ENCODE data around the gene RTEL1. TPM values are rescaled to one million over a fixed set of nuclear protein-coding genes. Genes with fewer than 3 reads are reported as not detected.

RTEL1 gene
- total RNA-seq, 1 experiment from 2014 or later, result 58.0 TPM

DNA sequence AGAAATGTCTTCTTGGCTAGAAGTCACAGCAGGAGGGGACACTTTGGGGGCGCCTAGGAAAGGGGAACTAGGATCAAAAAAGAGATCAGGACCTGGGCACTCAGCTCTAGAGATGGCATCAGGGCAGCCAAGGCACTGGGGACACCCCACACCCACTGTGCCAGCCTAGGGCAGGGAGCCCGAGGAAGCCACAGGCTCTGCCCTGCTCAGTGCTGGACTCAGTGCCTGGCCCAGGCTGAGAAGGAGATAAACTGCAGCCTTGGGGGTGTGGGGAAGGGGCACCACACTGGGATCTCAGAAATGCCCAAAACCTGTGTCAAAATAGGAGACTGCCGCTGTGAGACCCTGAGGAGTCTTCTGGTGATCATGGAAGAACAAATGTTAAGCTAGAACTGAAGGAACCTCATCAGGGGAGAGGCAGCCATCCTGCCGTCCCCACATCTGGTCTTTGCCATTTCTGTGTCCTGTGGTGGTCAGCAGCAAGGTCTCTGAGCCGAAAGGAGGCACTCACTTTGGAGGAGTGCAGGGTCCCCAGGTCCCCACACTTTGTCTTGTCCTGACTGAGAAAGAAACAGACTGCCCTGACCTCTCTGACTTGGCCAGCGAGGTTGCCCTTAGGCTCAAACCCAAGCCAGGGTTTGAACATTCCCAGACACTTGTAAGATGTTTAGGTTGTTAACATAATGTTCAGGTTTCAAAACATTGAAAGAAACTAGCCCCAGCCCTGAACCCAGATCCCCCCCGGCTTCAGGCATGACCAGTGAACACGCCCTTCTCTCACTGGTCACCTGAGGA is 47.3 kb downstream of the RTEL1 start:
- H3K4me3 ChIP-seq (replicated peaks in 1 of 2; ENCODE audit: low read depth in 1 of 2, low read length in 2 of 2), result no peak overlapping the region
- intact Hi-C loops (cut with micrococcal nuclease), result loop anchor here (1.0 to 10.0 kb wide), 2 partner anchors 159 to 349 kb away; no protein-coding TSS in a partner anchor

More for the DNA sequence above, 47.3 kb downstream of the RTEL1 start:
- Histone ChIP-seq H3K9ac (ENCODE audit: low read length) (0 out of 2 replicates have a peak overlapping the region, but pooled peaks have one; percentile 96), H3K79me2 (ENCODE audit: insufficient read depth, low read length) (peaks cover 52% of the 10 kb centered on the region), H3K36me3 (ENCODE audit: control insufficient read depth in 1 of 2, insufficient read depth in 2 of 2, low read length in 2 of 2) (peaks cover 7 to 28% of the 10 kb centered on the region in 2 experiments; a peak in 3 of 4 replicates), H4K20me1 (ENCODE audit: insufficient read depth) (no peaks in the 10 kb centered on the region), H3K4me1 (ENCODE audit: control insufficient read depth in 1 of 2, insufficient read depth in 2 of 2, low read length in 2 of 2) (peaks cover 13 to 46% of the 10 kb centered on the region in 2 experiments), H3K4me2 (ENCODE audit: low read length) (peak overlapping the region; percentile 95), H3K9me2 (ENCODE audit: insufficient read depth) (no peaks in the 10 kb centered on the region), H3K27me3 (ENCODE audit: insufficient read depth, low read length) (no peaks in the 10 kb centered on the region), H3K27ac (ENCODE audit: low read depth, low read length) (0 out of 2 replicates have a peak overlapping the region, but pooled peaks have one; percentile 95), H2AFZ (ENCODE audit: low read depth, low read length, poor library complexity, severe bottlenecking) (no peak overlapping the region), H3K9me3 (ENCODE audit: control insufficient read depth in 1 of 2, insufficient read depth in 1 of 2, low read depth in 1 of 2, low read length in 2 of 2) (no peaks in the 10 kb centered on the region)
- DNase-seq (ENCODE audit: low read depth, low spot score), result no peak
- CTCF ChIA-PET, result no interaction called here
- ATAC-seq, result no peak
- POLR2A ChIA-PET, result interaction anchor here (1.4 kb wide), 1 partner anchor 31 kb away, joined by 4 read pairs; the partner anchor contains the start of gene LIME1
- RAD21 ChIA-PET (ENCODE audit: low non-redundant PET in 1 of 2, low total read pairs in 2 of 2, uncharacterized antibody in 2 of 2, unreplicated experiment in 2 of 2), result no interaction called here
- no TSS peak for BruUV-seq (replicated peaks)
- TF ChIP-seq ZFX (IDR thresholded peaks at IDR 0.05), result no peak
- TF ChIP-seq CBX3 (IDR thresholded peaks at IDR 0.05; ENCODE audit: low read depth), result no peak
- no peak for TF ChIP-seq POLR2AphosphoS5 (IDR thresholded peaks at IDR 0.05; ENCODE audit: low read depth, low read length)
- no peak for TF ChIP-seq JUND (IDR thresholded peaks at IDR 0.05)
- no peak for TF ChIP-seq ZNF274 (IDR thresholded peaks at IDR 0.05; ENCODE audit: low read depth, low read length)
- TF ChIP-seq, protein P1, sequence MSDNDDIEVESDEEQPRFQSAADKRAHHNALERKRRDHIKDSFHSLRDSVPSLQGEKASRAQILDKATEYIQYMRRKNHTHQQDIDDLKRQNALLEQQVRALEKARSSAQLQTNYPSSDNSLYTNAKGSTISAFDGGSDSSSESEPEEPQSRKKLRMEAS (IDR thresholded peaks at IDR 0.05), result no peak
- no peak for TF ChIP-seq SIN3A (IDR thresholded peaks at IDR 0.05; ENCODE audit: low read depth)
- TF ChIP-seq SP1 (IDR thresholded peaks at IDR 0.05; ENCODE audit: low read depth), result no peak
- TF ChIP-seq, protein P2, sequence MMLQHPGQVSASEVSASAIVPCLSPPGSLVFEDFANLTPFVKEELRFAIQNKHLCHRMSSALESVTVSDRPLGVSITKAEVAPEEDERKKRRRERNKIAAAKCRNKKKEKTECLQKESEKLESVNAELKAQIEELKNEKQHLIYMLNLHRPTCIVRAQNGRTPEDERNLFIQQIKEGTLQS (IDR thresholded peaks at IDR 0.05), result no peak
- no peak for TF ChIP-seq POLR2A (IDR thresholded peaks at IDR 0.05; ENCODE audit: borderline replicate concordance, extremely low read depth, insufficient read depth, insufficient read length)
- TF ChIP-seq FOSL1 (IDR thresholded peaks at IDR 0.05; ENCODE audit: low read depth), result no peak
- TF ChIP-seq, protein P3, sequence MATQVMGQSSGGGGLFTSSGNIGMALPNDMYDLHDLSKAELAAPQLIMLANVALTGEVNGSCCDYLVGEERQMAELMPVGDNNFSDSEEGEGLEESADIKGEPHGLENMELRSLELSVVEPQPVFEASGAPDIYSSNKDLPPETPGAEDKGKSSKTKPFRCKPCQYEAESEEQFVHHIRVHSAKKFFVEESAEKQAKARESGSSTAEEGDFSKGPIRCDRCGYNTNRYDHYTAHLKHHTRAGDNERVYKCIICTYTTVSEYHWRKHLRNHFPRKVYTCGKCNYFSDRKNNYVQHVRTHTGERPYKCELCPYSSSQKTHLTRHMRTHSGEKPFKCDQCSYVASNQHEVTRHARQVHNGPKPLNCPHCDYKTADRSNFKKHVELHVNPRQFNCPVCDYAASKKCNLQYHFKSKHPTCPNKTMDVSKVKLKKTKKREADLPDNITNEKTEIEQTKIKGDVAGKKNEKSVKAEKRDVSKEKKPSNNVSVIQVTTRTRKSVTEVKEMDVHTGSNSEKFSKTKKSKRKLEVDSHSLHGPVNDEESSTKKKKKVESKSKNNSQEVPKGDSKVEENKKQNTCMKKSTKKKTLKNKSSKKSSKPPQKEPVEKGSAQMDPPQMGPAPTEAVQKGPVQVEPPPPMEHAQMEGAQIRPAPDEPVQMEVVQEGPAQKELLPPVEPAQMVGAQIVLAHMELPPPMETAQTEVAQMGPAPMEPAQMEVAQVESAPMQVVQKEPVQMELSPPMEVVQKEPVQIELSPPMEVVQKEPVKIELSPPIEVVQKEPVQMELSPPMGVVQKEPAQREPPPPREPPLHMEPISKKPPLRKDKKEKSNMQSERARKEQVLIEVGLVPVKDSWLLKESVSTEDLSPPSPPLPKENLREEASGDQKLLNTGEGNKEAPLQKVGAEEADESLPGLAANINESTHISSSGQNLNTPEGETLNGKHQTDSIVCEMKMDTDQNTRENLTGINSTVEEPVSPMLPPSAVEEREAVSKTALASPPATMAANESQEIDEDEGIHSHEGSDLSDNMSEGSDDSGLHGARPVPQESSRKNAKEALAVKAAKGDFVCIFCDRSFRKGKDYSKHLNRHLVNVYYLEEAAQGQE (IDR thresholded peaks at IDR 0.05; ENCODE audit: low read depth), result no peak
- TF ChIP-seq CEBPB (IDR thresholded peaks at IDR 0.05; ENCODE audit: low read depth), result no peak
- no peak for TF ChIP-seq RAD21 (IDR thresholded peaks at IDR 0.05; ENCODE audit: low read depth)
- TF ChIP-seq YY1 (IDR thresholded peaks at IDR 0.05; ENCODE audit: extremely low read depth, insufficient replicate concordance, low read depth, low read length), result no peak
- TF ChIP-seq TCF7L2 (IDR thresholded peaks at IDR 0.05; ENCODE audit: borderline replicate concordance, extremely low read depth, insufficient read depth, insufficient read length), result no peak
- no peak for TF ChIP-seq EZH2 (IDR thresholded peaks at IDR 0.05)
- no peak for TF ChIP-seq SRF (IDR thresholded peaks at IDR 0.05; ENCODE audit: low read depth)

All from HCT116 (cell line).